Ammon's horn (tissue), 1 donor: ENCODE measurements around the gene SLC6A18.
"Not testable (repeated sequence)": the region's sequence is repeated elsewhere in the genome, so short reads cannot be mapped to it uniquely, and the experiment has no call there.

ENCODE experiments used
- DNase-seq: peaks from one replicate; pipeline ENCODE4 v3.0.0-alpha.2; 2016; ENCODE audit warnings: low spot score

SLC6A18 gene

DNA sequence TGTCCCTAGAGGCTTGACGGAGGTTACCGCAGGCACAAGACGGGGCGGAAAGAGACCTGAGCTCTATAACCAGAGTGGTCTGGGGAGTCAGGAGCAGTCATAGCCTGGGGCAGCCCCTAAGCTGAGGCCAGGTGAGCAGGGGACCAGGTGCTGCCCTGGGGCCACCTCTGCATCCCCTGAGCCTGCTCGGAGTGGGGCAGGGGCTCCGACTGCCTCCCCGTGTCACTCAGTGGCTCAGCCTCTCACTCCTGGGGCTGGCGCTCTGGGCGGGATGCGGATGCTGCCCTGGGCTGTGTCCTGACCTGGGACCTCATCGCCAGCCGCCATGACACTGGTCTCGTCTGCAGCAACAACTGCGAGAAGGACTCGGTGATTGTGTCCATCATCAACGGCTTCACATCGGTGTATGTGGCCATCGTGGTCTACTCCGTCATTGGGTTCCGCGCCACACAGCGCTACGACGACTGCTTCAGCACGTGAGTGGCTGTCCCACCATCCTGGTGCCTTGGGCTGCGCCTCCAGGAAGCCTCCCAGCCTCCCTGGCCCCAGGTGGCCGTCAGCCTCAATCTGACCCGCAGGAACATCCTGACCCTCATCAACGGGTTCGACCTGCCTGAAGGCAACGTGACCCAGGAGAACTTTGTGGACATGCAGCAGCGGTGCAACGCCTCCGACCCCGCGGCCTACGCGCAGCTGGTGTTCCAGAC is 8.8 kb upstream of the SLC6A18 start:
- DNase-seq, result no peak

DNA sequence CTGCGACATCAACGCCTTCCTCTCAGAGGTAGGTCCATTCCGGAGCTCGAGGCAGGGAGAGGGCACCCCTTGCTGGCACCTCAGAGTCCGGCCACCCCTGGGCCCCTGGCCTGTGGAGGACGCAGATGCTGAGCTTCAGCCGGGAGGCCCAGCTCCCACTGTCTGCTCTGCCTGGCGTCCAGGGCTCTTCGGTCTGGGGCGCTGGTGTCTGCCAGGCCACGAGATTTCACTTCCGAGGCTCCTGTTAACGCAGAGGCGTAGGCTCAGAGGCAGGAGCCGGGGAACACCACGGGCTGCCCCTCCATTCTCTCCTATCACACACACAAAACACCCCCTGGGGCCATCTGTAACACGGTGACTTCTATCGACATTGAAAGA is 8.3 kb upstream of the SLC6A18 start:
- DNase-seq, result no peak

DNA sequence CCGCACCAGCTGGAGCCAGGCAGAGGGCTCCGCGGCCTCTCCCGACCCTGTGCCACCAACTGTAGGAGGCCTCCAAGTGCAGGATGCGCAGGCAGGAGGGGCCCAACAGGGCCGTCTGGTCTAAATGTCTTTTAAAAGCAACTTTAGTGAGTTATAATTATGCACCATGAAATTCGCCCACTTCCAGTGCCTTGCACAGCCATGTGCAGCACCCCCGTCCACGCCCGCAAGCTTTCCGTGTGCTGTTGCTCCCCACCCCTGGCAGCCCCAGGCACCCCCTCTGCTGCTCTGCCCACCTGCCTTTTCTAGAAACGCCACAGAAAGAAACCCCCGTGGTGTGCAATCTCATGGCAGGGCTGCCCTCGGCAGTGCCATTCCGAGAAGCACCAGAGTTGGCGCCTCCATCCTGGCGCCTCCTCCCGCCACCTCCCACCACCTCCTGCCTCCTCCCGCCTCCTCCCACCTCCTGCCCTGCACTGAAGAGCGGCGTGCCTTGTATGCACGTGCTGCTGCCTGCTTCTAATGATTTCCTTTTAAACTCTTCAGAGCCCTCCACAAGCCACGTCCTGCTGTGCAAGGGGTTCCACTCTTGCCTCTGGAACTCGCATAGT is 7.5 kb upstream of the SLC6A18 start:
- no peak for DNase-seq

DNA sequence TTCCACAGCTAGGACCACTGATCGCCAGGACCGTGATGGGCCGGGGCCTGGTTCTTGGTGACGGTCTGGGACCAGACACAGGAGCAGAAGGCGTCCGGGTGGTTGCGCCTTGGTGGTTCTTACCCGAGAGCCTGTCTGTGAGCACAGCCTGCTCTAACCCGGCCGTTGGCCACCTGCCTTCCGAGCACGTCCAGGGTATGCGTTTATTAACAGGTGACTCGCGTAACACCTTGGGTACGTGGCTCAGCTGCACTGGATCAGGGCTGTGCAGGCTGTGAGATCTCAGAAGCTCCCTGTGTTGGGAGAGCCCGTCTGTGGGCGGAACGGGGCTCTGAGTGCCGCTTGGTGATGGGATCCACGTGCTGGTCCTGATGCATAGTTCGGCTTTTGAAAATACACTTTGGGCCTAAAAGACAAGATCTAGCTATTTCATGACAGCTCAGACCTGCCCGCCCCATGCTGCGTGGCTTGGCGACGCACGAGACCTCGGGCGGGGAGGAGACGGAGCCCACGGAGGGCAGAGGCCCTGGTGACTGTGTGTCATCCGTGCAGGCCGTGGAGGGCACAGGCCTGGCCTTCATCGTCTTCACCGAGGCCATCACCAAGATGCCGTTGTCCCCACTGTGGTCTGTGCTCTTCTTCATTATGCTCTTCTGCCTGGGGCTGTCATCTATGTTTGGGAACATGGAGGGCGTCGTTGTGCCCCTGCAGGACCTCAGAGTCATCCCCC is 6.7 kb upstream of the SLC6A18 start:
- no peak for DNase-seq

DNA sequence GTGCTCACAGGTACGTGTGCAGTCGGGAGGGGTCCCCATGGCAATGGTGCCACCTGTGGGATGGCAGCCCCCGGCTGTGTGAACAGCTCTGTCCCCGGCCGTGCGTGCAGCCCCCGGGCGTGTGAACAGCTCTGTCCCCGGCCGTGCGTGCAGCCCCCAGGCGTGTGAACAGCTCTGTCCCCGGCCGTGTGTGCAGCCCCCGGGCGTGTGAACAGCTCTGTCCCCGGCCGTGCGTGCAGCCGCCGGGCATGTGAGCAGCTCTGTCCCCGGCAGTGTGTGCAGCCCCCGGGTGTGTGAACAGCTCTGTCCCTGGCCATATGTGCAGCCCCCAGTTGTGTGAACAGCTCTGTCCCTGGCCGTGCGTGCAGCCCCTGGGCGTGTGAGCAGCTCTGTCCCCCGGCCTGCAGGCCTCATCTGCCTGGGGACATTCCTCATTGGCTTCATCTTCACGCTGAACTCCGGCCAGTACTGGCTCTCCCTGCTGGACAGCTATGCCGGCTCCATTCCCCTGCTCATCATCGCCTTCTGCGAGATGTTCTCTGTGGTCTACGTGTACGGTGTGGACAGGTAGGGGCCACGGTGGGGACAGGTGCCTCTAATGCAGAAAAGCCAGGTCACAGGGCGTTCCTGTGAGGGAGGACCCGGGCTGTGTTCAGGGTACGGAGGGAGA is 5.9 kb upstream of the SLC6A18 start:
- DNase-seq, result no peak

DNA sequence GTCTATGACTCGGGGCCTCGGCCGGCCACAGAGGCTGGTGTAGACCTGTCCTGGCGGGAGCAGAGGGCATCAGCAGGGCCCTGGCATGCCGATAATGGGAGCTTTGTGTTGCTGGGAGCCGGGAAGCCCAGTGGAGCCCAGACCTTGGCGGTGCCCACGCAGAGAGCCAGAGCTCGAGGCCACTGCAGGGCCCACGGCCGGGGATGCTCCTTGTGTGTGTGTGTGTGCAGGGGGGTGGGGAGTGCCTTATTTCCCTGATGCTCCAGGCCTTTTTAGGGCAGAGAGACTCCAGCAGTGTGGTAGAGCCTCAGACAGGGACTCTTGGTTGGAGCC is 5.4 kb upstream of the SLC6A18 start:
- no peak for DNase-seq

DNA sequence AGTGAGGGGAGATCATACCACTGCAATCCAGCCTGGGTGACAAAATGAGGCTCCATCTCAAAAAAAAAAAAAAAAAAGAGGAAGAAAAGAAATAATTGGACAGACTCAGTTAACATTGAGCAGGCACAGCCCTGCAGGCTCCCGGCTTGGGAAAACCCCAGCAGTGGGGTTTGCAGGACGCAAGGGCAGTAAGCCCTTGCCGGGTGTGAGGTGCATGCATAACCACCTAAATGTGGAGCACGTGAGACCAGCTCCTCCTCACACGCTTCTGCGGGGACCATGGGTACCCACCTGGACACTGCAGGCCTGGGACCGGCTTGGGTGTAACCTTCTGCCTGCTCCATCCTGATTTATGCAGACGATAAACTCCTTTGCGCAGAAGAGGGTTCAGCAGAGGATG is 4.8 kb upstream of the SLC6A18 start:
- DNase-seq, result no peak

DNA sequence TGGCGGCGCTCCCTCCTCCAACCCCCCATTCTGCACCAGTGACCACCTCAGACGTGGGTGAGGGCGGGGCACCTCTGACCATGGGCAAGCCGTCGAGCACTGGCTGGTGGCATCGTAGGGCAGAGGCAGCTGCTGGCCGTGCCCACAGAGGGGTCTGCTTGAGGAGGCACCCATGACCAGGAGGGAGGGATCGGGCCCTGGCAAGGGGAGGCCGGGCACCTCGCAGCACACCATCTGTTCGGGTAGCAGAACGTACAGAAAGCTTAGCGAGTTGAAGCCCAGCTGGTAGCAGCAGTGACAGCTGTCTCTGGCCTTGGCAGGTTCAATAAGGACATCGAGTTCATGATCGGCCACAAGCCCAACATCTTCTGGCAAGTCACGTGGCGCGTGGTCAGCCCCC is 4.3 kb upstream of the SLC6A18 start:
- DNase-seq, result no peak

DNA sequence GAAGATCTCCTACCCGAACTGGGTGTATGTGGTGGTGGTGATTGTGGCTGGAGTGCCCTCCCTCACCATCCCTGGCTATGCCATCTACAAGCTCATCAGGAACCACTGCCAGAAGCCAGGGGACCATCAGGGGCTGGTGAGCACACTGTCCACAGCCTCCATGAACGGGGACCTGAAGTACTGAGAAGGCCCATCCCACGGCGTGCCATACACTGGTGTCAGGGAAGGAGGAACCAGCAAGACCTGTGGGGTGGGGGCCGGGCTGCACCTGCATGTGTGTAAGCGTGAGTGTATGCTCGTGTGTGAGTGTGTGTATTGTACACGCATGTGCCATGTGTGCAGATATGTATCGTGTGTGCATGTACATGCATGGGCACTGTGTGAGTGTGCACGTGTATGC is 3.5 kb upstream of the SLC6A18 start:
- no peak for DNase-seq

DNA sequence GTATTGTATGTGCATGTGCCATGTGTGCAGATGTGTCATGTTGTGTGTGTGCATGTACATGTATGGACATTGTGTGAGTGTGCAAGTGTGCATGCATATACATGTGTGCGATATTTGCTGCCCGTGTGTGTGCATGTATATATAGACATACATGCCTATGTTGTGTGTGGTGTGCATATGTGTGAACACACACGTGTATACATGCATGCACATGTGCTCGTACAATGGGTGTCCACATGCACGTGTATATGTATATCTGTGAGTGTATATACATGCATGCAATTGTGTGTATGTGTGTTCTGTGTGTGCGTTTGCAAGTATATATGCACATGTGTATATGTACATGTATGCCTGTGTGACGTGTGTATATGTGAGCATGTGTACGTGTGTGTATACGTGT is 3.0 kb upstream of the SLC6A18 start:
- DNase-seq, result no peak

DNA sequence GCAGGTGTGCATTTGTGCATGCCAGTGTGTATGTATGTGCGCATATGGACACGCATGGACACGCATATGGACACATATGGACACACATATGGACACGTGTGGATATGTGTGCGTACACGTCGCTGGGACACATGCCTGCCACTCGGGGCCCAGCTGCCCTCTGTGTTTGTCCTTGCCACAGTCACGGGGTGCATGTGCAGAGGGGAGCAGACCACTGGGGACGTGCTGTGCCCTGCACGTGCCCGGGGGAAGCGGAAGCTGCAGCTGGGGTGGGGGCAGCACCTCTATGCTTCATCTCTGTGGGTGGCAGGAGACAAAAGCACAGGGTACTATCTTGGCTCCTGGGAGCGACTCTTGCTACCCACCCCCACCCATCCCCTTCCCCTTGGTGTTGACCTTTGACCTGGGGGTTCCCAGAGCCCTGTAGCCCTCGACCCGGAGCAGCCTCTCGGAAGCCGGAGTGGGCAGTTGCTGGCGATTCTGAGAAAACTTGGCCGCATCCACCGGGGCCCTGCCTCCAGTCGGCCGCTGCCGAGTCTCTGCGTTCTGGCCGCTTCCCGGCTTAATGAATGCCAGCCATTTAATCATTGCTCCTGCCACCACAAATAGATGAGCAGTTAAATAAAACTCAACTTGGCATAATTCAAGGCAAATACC is 2.4 kb upstream of the SLC6A18 start:
- no peak for DNase-seq

DNA sequence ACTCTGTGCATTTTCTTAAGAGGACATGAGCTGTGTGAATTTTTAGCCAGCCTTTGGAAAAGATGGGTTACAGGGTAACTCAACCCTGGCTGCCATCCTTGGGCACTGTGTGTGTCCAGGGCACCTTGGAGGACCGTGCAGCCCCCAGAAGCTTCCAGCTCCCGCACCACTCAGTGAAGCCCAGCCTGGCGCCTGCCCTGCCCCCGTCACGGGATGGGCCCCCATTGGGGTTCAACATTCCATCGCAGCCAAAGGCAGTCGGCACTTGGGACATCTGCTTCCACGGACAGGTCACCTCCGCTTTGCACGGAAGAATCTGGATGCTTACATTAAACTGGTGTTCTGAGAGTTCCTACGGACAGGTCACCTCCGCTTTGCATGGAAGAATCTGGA is 1.9 kb upstream of the SLC6A18 start:
- DNase-seq, result no peak

DNA sequence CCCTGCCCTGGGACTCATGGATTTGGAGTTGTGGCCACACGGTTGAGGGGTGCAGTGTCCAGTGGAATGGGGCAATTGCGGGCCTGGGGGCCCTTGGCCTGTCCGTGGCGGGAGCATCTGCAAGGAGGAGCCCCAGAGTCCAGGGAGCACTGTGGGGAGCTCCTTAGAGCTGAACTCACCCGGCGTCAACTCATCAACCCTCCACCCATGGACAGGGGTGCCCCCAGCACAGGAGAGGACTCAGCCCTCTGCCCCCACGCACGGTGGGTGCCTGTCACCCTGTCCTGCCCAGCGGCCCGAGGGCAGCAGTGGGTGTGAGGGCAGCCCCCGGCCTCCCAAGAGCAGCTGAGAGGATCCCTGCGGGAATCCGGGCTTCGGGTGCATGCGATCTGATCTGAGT is 550 bp upstream of the SLC6A18 start:
- DNase-seq, result no peak

DNA sequence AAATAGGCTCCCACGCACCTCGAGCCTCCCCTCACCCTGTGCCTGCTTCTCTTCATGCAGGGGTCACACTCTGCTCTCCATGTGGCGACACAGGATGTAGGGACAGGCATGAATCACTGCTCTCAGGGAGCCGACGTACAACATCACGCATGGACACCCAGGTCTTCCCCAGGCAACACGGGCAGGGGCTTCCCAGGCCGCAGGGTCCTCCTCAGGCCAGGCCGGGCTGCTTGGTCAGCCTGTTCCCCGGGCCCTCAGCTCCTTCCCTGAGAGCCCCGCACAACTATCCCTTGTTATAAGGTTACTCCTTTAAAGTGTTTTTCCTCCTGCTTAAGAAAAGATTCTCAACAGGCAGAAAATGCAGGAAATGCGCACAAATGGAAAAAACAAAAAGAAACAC is 1.1 kb downstream of the SLC6A18 start:
- no peak for DNase-seq

DNA sequence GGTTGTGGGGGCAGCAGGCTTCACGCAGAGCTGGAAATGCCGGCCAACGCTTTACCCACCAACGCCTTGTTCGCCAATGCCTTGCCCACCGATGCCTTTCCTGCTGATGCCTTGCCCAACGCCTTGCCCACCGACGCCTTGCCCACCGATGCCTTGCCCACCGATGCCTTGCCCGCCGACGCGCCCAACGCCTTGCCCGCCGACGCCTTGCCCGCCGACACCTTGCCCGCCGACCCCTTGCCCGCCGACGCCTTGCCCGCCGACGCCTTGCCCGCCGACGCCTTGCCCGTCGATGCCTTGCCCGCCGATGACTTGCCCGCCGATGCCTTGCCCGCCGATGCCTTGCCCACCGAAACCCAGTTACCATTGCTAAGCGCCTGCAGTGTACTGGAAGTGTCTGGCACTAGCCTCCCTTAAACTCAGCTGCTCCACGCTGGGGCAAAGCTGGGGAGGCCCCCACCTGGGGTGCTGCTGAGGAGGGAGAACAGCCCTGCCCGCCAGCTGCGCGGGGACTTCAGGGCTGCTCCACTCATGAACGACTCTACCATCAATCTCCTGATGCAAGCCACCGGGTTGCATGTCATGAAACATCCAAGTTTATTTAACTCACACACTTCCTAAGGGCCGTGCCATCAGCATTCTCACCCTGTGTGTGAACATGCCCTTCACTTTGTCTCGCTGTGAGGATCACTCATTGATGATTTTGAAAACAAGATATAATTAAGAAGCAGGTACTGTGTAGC is 1.8 kb downstream of the SLC6A18 start:
- DNase-seq, result no peak

DNA sequence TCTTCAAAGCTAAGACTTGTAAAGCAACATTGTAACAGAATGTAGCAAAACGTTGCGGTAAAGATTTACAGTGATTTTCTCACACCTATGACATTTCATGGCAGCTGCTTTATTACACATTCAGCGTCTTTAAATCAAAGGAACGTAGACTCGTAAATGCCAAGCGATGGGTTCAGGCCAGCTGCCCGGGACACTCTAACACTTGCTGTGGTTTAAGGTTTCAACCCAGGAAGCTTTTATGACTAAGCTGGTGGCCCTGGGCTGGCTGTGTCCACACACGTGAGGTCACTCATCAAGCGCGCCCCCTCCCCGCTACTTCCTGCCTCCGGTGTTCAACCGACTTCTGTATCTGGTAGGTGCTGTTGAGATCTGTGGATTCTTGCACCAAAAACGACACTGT is 2.5 kb downstream of the SLC6A18 start:
- no peak for DNase-seq

DNA sequence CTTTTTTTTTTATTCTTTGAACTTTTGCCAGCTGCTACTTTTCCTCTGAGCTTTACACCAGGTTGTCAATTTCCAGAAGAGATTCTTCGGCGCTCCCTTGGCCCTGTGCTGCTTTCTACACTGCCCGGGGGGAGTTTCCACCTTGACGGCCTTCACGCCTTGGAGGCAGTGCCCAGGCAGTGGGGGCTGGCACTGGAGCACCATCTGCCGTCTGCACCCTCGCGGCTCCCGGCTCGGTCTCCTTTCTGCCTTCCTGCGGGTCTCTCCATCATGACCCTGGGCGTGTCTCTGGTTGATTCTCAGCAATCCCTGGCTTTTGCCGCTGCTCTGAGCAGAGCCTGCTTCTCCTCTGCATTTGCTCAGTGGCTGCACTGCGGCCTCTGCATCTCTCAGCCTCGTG is 2.9 kb downstream of the SLC6A18 start:
- no peak for DNase-seq

DNA sequence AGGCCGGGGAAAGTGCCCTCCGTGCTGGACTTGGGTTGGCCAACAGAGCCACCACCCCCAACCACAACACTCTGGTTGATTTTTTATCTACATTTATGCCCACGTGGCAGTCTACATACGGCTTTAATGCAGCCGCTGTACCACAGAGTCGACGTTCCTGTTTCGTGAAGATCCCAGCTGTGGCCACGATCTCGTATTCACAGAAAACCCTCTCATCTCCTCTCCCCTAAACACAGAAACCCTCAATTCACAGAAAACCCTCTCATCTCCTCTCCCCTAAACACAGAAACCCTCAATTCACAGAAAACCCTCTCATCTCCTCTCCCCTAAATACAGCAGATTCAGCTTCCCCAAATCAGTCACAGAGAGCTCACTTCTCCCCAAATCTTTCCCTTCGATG is 3.8 kb downstream of the SLC6A18 start:
- DNase-seq, result not testable (repeated sequence)

DNA sequence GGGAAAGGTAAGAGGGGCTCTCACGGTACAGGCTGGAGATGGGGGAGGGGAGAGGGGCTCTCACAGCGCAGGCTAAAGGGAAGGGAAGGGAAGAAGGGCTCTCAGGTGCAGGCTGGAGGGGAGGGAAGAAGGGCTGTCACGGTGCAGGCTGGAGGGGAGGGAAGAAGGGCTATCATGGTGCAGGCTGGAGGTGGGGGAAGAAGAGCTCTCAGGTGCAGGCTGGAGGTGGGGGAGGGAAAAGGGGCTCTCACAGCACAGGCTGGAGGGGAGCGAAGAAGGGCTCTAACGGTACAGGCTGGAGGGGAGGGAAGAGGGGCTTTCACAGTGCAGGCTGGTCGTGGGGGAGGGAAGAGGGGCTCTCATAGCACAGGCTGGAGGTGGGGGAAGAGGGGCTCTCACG is 4.6 kb downstream of the SLC6A18 start:
- DNase-seq, result no peak

DNA sequence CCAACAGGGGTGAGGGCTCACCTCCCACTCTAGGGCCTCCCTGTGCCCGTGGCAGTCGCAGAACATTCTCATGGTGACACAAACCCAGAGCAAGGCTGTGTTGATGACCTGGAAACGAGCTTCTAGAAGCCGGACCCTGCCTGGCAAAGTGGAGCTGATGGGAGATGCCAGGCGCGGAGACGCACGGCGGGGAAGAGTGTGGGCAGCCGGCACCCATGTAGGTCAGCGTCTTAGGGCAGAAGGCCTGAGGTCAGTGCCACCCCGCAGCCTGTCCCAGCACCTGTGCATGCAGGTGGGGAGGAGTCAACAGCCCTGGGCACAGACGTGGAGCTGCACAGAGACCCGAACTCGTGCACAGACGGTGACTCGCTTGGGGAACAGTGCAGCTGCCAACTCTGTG is 5.4 kb downstream of the SLC6A18 start:
- DNase-seq, result no peak

DNA sequence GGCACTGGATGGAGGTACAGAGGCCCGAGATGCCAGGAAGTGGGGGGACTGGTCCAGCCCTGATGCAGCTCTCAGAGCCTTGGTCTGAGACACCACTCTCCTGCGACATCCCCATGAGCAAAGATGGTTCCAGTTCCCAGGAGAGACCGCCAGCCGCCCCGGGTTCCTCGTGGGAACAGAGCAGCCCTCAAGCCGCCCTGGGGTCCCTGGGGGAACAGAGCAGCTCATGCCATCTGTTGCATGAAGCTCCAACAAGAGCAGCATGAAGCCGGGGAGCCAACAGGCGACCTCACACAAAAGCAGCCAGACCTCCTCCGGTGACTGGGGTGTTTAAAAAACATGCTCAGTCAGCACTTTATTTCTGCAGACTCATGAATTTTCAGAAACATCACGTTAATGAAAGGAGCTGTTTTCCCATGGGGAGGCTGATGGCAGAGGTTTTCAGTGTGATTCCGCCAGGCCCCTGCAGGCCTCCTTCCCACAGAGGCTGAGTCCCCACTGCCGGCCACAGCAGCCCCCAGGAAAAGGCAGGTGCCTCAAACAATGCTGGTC is 6.2 kb downstream of the SLC6A18 start:
- DNase-seq, result no peak

DNA sequence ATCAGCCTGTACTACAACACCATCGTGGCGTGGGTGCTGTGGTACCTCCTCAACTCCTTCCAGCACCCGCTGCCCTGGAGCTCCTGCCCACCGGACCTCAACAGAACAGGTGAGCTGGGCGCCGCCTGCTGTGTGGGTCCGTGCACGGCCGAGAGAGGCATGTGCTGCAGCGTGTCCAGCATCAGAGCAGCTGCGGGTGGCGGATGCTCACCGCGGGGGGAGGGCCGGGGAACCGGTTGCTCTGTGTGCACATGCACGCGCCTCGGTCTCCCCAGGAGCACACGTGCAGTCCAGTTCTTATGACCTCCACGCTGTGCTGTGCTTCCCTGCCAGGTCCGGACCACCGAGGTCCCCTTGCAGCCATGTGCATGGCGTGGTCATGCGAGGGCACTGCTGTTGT is 7.6 kb downstream of the SLC6A18 start:
- no peak for DNase-seq
